Measurements from ENCODE around the gene PRF1.

- TF ChIP-seq CTCF (IDR thresholded peaks at IDR 0.05 in 8 of 11, conservative IDR thresholded peaks at IDR 0.05 in 3 of 11) (no peak), POLR2A (IDR thresholded peaks at IDR 0.05) (no peak), POLR2AphosphoS5 (IDR thresholded peaks at IDR 0.05) (no peak)
Observed at GRCh38 chr10:70551466-70551865, 51.1 kb downstream of the PRF1 start.

Data from spleen (tissue), 7 donors.